Natural killer cell (primary cell): ENCODE results near the gene ABAT. TPM values are rescaled to one million over a fixed set of nuclear protein-coding genes. Genes with fewer than 3 reads are reported as not detected.

Source experiments
- ATAC-seq, 3 donors: fragments of 150-1000 bp in 2 of 3; fragments of 200-7000 bp in 1 of 3; cut with Tn5 transposase; 1 replicate in 1 of 3; 2 replicates in 2 of 3; pipeline ENCODE4 v1.10.0; 2021; ENCODE audit warnings: mild to moderate bottlenecking in 2 of 3, moderate library complexity in 2 of 3
- DNase-seq, 2 donors: peaks; one replicate each; pipeline versions ENCODE4 v3.0.0 to v3.0.0-alpha.2; 2013 to 2021; ENCODE audit warnings: mixed read lengths in 1 of 2
- H3K27ac ChIP-seq: one replicate; pipeline ENCODE4 v1.5.1; 2013; ENCODE audit warnings: mild to moderate bottlenecking, low read length
- H3K27me3 ChIP-seq: one replicate; pipeline ENCODE4 v1.6.1; 2013; ENCODE audit warnings: low read length; ENCODE audit not compliant: control insufficient read depth, insufficient read depth
- H3K36me3 ChIP-seq: one replicate; pipeline ENCODE4 v1.6.1; 2013; ENCODE audit warnings: low read length; ENCODE audit not compliant: control insufficient read depth, insufficient read depth
- H3K4me1 ChIP-seq: one replicate; pipeline ENCODE4 v1.6.1; 2013; ENCODE audit warnings: low read length; ENCODE audit not compliant: control insufficient read depth, insufficient read depth
- H3K4me3 ChIP-seq: one replicate; pipeline ENCODE4 v1.5.1; 2013; ENCODE audit warnings: low read length
- H3K9me3 ChIP-seq: one replicate; pipeline ENCODE4 v1.6.1; 2013; ENCODE audit warnings: low read length; ENCODE audit not compliant: control insufficient read depth, insufficient read depth
- H3K27ac Mint-ChIP-seq, 2 donors: one replicate each; pipeline ENCODE4 v1.8.0; 2022; ENCODE audit warnings: mild to moderate bottlenecking in 2 of 2, mixed read lengths in 2 of 2, moderate library complexity in 1 of 2
- H3K27me3 Mint-ChIP-seq, 2 donors: one replicate each; pipeline ENCODE4 v1.8.0; 2022; ENCODE audit warnings: low read depth in 2 of 2, mixed read lengths in 2 of 2
- H3K36me3 Mint-ChIP-seq: one replicate; pipeline ENCODE4 v1.8.0; 2022; ENCODE audit warnings: mixed read lengths
- H3K4me1 Mint-ChIP-seq, 2 donors: one replicate each; pipeline ENCODE4 v1.8.0; 2022; ENCODE audit warnings: mixed read lengths in 2 of 2
- H3K4me3 Mint-ChIP-seq: one replicate; pipeline ENCODE4 v1.8.0; 2022; ENCODE audit warnings: mild to moderate bottlenecking, moderate library complexity, mixed read lengths
- H3K9me3 Mint-ChIP-seq, 2 donors: one replicate each; pipeline ENCODE4 v1.8.0; 2022; ENCODE audit warnings: mixed read lengths in 2 of 2
- WGBS: methylation state at CpG from one replicate; pipeline ENCODE4 v1.1.7; 2013; ENCODE audit warnings: missing lambda C conversion rate; ENCODE audit not compliant: insufficient coverage; 5-methylcytosine and 5-hydroxymethylcytosine counted together
- intact Hi-C: fragments of 100-400 bp; cut with micrococcal nuclease; formaldehyde crosslinking; loops from one replicate; pipeline ENCODE4 v1.14.2; 2022
- total RNA-seq, 4 donors: library from RNA; stranded (reverse); fragments of 120-200 nt in 1 of 4; gene quantifications; one replicate each; pipeline versions ENCODE4 v1.2.3 to v1.2.4, GENCODE V29; 2013 to 2022
- TF ChIP-seq, protein P1 (sequence below): fragments of 200-600 bp; IDR thresholded peaks from one replicate; pipeline ENCODE4 v1.8.0; 2022; ENCODE audit warnings: antibody characterized with exemption

ABAT gene
- total RNA-seq, 3 donors from 2014 or later (not counting 1 experiment from before 2014, with no cell fraction given): 11.0 to 13.4 (median 11.3) TPM

DNA sequence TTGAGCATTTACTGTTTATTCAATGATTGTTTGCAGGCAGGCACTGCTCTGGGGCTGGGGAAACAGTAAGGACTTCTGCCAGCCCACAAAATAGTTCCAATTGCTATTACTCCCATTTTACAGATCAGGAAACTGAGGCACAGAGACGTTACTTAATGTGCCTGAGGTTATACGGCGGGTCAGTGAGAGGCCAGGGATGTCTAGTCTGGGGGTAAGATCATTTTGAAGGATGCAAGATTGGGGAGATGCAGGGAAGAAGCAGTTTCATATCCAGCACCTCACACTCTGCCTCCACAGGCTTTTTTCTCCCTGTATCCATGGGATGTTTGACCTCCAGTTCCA, 46.5 kb downstream of the ABAT start:
- Mint-ChIP-seq H3K4me3 (no peak overlapping the region), H3K27me3 (no peaks in the 10 kb centered on the region), H3K27ac (no peak overlapping the region), H3K36me3 (no peaks in the 10 kb centered on the region), H3K4me1 (no peaks in the 10 kb centered on the region), H3K9me3 (peaks cover 0 to 2% of the 10 kb centered on the region in 2 donors)
- TF ChIP-seq, protein P1, sequence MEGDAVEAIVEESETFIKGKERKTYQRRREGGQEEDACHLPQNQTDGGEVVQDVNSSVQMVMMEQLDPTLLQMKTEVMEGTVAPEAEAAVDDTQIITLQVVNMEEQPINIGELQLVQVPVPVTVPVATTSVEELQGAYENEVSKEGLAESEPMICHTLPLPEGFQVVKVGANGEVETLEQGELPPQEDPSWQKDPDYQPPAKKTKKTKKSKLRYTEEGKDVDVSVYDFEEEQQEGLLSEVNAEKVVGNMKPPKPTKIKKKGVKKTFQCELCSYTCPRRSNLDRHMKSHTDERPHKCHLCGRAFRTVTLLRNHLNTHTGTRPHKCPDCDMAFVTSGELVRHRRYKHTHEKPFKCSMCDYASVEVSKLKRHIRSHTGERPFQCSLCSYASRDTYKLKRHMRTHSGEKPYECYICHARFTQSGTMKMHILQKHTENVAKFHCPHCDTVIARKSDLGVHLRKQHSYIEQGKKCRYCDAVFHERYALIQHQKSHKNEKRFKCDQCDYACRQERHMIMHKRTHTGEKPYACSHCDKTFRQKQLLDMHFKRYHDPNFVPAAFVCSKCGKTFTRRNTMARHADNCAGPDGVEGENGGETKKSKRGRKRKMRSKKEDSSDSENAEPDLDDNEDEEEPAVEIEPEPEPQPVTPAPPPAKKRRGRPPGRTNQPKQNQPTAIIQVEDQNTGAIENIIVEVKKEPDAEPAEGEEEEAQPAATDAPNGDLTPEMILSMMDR: no peak
- DNase-seq (no peak), ATAC-seq (no peak)
- Histone ChIP-seq H3K36me3 (no peaks in the 10 kb centered on the region), H3K9me3 (no peaks in the 10 kb centered on the region), H3K4me1 (no peaks in the 10 kb centered on the region), H3K27me3 (no peaks in the 10 kb centered on the region), H3K4me3 (no peak overlapping the region), H3K27ac (no peak overlapping the region)
- WGBS: no CpG with 5 or more reads among the region's 3 CpGs
- intact Hi-C loops: no loop called here

DNA sequence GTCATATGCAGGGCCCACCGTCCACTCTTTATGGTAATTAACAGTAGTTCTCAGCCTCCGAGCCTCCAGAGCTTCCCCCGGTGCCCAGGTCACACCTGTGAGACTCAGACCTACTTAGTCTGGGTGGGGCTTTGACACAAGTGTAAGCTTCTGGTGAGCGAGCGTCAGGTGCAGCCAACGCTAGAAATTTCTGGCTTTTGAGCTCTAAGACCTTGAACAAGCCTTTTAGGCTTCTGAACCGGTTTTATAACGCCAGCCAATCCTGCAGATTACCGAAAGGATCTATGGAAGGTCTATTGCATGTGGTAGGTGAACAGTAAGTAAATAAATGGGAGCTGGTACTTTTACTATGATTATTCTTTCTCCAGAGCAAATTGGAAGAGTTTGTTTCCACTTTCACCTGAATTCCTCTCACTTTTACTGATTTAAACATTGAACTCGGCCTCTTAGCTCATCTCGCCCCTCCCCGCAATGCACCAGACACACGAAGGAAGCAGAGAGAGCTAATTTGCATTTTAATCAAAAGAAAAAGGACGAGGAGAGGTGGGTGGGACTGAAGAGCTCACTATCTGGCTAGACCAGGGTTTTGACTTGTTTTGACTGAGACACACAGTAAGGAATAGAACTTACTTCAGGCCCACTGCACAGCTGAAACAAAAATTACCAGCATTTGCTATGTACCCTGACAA, 47.1 kb downstream of the ABAT start:
- Mint-ChIP-seq H3K36me3 (no peaks in the 10 kb centered on the region), H3K4me3 (no peak overlapping the region), H3K27ac (no peak overlapping the region), H3K9me3 (peaks cover 0 to 2% of the 10 kb centered on the region in 2 donors), H3K4me1 (no peaks in the 10 kb centered on the region), H3K27me3 (no peaks in the 10 kb centered on the region)
- TF ChIP-seq, protein P1: no peak
- H3K27ac ChIP-seq: no peak overlapping the region
- no peaks in the 10 kb centered on the region for H3K36me3 ChIP-seq
- intact Hi-C loops: no loop called here
- DNase-seq (no peak), ATAC-seq (no peak)
- no peaks in the 10 kb centered on the region for H3K9me3 ChIP-seq
- no peaks in the 10 kb centered on the region for H3K4me1 ChIP-seq
- H3K27me3 ChIP-seq: no peaks in the 10 kb centered on the region
- no peak overlapping the region for H3K4me3 ChIP-seq
- WGBS: 85% methylated on average over 14 of the region's 14 CpGs

DNA sequence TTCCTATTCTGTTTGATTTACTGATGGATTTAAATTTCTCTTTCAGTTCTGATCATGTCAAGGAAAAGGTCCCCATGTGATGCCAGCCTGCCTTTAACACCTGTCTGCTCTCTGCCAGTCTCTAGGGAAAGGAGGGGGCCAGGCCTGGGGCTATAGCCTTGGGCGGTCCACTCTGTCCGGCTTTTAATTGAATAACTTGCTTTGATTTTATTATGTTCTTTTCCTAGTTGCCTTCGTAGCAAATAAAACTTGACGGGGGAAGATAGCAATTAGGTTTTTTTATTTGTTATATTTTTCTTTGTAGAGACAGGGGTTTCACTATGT, 47.6 kb downstream of the ABAT start:
- WGBS: 98% methylated on average over 4 of the region's 4 CpGs

More for the DNA sequence above, 47.6 kb downstream of the ABAT start:
- H3K9me3 ChIP-seq: no peaks in the 10 kb centered on the region
- TF ChIP-seq, protein P1: no peak
- no peaks in the 10 kb centered on the region for H3K4me1 ChIP-seq
- Mint-ChIP-seq H3K27ac (no peak overlapping the region), H3K36me3 (no peaks in the 10 kb centered on the region), H3K4me3 (no peak overlapping the region), H3K4me1 (no peaks in the 10 kb centered on the region), H3K9me3 (peaks cover 0 to 2% of the 10 kb centered on the region in 2 donors), H3K27me3 (no peaks in the 10 kb centered on the region)
- H3K27me3 ChIP-seq: no peaks in the 10 kb centered on the region
- no peak overlapping the region for H3K27ac ChIP-seq
- H3K36me3 ChIP-seq: no peaks in the 10 kb centered on the region
- intact Hi-C loops: no loop called here
- no peak for DNase-seq
- ATAC-seq: no peak
- H3K4me3 ChIP-seq: no peak overlapping the region
